Stimulated activated CD8-positive, alpha-beta memory T cell treated with anti-CD3 and anti-CD28 coated beads, Interleukin-12 subunit alpha, Interleukin-12 subunit beta, amount 100 ng/mL, for 4 hours (primary cell): Measurements from ENCODE around the gene MTREX.

Experiments used
- DNase-seq: peaks from one replicate; pipeline ENCODE4 v3.0.0-alpha.2; 2020; ENCODE audit warnings: low read depth

MTREX gene

DNA sequence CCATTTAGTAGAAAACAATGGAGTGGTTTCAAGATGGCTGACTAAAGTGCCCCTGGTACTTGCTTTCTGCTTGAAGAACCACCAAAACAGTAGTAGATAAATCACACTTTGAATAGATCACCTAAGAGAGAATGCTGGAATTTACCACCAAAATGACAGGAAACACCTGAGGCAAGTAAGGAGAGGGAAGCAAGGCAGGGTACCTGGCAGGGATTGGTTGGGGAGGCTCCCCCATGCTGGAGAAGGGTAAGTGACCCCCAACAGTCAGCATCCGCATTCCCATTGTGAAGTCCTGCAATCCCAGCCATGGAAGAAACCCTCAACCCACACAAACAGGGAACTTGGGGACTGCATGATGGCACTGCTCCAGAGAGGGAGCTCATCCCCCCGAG is 121.4 kb downstream of the MTREX start:
- DNase-seq: no peak

DNA sequence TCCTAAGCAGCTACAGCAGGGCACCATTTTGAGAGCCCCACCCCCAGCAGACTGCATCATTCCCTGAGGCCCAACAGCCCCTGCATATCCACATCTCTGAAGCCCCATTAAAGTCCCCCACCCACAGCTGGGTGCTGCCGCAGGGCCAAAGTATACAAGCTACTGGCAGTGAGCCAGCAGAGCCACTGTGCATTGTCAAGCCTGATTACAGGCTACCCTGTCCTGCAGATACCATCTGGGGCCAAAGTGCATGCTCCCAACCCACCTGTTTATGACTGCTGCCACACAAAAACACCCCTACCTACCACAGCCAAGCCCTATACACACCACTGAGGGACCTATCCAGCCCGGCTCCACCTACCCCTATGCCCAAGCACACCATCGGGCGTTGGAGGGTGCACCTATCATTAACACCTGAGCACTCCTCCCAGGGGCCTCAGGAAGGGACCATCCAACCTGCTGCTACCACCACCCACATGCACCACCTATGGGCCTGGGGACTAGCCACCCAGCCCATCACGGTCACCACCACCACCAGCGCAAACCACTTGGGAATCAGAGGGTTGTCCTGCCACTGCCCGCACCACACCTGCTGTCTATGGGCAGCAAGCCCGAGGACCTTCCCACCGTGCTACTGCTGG is 121.9 kb downstream of the MTREX start:
- no peak for DNase-seq

DNA sequence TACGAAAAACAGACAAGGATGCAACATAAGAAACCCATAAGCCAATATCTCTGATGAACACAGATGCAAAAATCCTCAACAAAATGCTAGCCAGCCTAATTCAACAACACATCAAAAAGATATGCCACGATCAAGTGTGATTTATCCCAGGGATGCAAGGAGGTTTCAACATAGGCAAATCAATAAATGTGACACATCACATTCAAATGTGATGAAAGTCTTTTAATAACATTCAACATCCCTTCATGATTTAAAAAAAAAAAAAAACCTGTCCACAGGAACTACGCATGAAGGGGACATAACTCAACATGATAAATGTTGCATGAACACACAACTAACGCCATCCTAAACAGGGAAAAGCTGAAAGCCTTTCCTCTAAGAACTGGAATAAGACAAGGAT is 124.8 kb downstream of the MTREX start:
- DNase-seq: no peak

DNA sequence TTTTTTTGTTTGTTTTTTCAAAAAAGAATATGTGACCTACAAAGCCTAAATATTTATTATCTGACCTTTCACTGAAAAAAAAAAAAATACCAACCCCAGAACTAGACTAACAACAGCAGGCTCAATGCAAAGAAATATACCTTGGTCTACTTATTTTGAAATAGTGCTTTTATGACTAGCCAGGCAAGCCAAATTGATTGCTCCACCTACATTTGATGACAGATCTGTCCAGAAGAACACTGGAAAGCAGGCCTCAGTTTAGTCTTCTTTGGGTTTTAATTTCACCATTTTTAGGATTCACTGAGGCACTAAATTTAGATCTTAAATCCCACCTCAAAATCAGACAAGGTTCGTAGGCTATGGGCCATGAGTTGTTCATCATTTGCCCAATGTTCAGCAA is 129.7 kb downstream of the MTREX start:
- DNase-seq: no peak

DNA sequence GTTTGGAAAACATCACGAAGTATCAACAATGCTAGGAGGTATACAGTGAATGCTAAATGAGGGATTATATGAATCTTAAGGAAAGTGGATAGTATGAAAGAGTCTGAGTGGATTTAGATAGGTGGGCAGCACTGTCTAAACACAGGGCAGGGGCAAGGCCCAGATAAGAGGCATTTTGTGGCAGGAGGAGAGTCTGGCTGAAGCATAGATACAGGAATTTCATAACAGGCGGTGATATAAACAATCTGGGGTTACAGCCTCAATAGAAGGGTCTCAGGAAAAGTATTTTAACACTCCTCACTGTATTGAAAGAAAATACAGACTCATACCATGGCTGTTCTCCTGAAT is 130.0 kb downstream of the MTREX start:
- DNase-seq: no peak

DNA sequence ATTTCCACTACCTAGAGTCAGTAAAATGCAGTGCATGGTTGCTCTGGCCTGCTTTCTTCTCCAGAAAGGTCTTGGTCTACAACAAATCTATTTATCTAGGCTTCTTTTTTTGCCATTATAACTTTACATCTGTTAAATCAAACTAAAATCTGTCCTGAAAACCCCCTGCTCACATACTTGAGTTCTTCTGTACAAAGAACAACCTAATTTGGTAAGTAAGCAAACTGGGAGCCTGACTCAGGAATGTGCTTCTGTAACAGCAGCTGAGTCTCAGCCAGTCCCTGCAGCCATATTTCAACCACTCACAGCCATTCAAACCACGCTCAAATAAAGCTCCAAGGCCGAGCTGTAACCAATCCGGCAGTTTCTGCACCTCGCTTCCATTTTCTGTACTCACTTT is 131.2 kb downstream of the MTREX start:
- DNase-seq: no peak

DNA sequence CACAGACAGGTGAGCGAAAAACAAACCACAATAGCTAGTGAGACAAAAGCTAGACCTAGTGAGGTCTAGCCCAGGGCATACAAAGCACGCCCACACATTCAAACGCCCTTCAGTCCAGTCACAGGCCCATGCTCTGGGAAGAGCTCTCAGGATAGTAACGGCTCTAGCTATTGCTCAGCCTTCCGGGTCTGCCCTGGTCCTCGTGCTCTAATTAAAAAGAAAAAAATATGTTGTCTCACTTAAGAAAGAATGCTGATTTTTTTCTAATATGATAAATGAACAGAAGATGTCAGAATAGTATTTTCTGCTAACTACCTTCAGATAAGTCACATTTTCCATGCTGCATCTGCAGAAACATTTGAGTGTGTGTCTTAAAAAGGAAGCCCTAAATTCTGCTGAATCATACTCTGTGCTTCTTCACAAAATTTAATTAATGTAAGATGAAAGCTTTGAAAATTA is 132.4 kb downstream of the MTREX start:
- DNase-seq: no peak

DNA sequence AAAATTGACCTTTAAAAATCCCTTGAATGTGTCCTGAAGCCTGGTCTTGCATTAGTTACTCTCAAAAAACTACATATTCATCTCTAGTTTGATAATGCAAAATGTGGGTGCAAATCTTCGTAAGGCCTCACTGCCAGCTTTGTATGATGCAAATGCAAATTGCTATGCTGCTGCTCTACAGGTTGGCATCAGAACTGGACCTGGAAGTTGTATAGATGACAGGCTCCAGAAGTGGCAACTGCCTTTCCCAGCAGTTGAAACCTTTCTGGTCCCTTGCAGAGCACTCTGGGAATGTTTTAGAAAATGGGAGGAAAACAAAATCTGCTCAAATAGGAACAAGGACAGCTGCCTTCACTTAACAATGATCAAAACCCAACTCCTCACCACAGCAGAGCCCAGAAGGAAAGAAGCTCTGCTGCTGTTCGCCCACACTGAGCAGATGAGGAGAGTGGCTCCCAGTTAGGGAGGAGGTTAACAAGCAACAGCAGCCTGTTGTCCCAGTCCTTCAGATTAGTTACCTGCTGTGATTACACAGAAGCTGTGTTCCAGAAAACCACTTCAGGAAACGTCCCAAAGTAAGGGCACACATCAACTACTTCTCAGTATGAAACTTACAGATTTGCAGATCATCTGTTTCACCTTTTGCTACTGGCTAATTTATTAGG is 133.4 kb downstream of the MTREX start:
- no peak for DNase-seq

DNA sequence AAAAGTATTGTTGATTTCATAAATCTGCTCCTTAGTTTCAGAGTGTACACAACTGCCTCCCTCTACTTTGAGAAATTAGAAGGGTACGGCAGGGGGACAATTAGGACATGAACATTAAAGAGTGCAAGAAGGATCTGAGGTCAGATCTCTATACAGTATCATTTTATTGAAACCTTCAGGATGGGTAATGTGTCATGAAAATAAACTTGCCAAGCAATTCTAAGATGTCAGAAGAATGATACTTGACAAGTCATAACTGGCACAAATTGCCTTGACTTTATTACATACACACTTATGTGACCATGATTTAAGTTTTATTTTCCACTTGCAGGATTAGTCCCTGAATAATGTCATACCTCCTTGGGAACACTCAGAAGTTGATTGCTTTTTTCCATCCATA is 134.2 kb downstream of the MTREX start:
- no peak for DNase-seq

DNA sequence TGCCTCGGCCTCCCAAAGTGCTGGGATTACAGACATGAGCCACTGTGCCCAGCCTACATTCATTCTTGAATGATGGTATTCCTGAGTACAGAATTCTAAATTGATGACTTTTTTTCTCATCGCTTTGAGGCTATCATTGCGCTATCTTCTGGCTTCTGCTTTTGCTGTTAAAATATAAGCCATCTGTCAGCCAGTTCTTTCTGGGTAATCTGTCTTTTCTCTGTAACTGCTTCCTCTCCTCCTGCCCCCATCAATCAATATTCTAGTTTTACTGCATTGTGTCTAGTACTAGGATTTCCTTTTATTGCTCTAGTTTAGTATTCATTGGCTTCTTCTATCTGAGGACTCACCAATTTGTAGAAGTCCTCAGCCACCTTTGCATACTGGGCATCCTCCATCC is 138.0 kb downstream of the MTREX start:
- DNase-seq: no peak

DNA sequence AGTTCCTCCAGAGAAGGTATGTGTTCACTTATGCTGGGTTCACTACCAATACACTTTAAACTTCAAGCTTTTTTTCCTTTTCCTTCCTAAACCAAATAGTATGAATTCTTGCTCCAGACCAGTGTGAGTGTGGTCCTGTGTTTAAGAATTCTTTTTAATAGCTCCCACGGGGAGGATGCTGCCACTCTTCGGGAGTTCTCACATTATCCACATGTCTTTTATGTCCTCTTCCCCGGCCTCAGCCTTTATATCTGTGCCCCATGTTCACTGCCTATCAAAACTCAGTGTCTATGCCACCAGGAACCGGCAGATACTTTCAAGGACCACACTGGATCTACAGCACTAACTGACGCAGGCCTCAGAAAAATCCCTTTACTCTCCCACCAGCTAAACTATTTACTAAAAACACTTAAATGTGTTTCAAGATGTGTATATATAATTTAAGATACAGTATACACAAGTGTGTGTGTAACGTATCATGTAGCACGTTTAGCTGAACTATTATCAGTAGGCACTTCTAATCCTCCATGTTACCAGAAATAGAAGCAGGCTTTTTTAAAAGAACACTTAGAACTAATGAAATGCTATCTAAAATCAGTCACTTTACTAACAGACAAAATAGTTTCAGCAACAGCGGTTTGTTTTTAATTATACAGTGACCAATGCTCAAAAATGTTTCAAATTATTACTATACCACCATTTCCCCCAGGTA is 139.0 kb downstream of the MTREX start:
- DNase-seq: no peak

DNA sequence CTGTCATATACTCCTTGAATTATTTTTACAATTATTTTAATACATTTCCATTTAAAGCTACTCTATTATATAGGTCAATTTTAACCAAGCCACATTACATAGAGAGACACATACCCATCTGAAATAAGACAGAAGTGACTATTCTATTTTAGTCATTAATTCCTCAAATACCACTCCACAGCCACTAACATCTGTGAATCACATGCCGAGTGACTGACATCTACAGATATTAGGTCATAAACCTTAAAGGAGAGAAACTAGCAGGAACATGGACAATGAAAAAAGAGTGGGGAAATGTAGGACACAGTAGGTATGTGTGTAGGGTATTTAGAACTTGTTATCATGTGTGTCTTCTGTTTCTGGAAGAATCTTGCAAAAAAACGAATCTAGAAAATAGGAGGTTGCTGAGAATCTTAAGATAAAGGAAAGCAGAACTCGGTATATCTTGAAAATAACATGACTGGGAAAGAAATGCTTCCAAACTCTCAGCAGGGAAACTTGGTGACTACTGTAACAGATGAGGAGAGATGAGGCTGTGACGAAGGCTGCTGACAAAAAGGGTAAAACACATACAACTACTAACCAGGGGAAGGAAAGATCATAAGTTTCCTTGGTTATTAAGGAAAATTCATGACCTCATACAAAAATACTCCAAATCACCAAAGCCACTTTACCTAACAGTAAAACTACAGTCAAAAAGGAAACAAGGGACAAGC is 142.4 kb downstream of the MTREX start:
- no peak for DNase-seq

DNA sequence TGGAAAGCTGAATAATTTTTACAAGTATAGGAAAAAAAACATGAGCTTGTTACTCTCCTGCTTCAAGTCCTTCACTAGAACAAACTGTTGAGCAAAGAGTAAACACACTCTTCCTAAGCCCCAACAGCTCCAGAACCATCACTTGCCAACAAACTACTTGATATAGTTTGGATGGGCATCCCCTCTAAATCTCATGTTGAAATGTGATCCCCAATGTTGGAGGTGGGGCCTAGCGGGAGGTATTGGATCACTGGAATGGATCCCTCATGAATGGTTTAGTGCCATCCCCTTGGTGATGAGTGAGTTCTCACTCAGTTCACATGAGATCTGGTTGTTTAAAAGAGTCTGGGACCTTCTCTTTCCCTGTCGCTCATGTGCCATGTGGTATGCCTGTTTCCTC is 144.2 kb downstream of the MTREX start:
- no peak for DNase-seq

DNA sequence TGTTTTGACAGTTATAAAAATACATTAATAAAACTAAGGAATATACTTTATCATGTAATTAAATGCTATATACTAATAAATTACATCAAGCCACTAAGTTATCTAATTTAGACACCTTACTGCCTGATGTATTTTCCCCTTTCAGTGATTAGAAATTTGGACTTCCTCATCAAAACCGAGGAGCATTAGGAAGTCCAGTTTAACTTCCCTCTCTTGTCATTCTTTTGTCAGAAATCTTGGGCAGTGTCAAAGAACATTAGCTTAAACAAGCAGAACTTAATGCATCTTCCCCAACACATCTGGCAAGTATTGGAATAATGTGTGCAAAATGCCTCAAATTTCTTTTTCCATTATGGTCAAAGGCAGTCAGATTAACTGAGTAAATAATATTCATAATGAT is 145.4 kb downstream of the MTREX start:
- no peak for DNase-seq

DNA sequence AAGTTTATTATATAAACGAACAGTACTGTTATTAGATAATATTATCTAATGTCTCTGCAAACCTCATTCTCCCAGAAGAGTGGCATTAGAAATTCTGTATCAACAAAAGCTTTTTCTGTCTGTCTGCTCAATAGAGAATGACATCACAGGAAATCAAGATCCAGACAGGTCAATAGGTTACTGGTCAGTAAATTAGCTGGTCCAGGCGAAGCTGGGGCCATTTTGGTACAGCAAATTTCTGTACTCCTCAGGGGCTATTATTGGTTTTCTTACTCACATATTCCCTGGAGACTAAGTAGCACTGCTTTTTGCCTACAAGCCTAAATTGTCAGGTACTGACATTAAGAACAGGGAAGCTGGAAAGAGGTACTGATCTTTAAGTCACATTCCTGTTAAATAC is 146.5 kb downstream of the MTREX start:
- DNase-seq: no peak

DNA sequence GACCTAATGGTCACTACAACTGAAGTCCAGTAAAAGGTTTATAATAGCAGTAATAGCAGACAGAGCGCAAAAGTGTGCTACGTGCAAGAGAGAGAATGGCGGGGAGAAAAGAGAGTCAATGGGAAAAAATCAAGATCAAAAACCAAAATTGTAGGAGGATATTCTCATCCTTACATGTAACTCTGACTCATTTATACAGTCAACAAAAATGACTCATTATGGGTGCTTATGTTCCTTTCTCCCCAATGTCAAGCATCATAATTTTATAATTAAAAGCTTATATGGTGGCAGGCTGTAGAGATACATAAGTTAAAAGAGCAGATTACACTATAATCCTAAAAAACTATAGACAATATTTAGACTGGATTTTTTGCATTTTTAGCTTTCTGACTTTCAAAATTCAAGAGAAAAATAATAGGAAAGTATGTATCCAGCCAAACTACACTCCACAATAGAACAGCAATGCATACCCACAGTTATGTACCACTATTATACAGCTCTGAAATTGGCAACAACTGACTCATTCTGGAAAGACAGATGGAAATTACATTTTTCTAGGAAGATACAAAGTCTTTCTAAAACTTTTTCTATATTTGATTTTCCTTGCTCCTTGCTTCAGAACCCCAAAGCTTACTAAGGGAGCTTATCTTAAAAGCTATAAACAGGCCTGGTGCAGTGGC is 148.6 kb downstream of the MTREX start:
- DNase-seq: no peak

DNA sequence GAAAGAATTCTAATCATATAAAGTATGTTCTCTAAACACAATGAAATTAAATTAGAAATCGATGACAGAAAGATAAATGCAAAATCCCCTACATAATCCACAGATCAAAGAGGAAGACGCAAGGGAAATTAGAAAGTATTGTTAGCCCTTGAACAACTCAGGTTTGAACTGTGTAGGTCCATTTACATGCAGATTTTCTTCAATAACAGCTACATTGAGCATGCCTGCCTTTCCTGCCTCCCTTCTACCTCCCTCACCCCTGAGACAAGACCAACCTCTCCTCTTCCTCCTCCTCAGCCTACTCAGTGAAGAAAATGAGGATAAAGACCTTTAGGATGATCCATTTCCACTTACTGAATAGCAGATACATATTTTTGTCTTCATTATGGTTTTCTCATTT is 151.8 kb downstream of the MTREX start:
- DNase-seq: no peak

DNA sequence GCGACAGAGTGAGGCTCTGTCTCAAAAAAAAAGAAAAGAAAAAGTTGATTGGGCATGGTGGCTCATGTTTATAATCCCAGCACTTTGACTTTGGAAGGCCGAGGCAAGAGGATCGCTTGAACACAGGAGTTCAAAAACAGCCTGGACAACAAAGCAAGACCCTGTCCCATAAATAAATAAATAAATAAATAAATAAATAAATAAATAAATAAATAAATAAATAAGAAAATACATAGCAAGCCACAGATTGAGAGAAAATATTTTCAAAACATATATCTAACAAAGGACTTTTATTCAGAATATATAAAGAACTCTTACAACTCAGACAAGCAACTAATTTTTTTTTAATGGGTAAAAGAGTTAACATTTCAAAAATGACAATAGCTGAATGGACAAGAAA is 155.8 kb downstream of the MTREX start:
- no peak for DNase-seq

DNA sequence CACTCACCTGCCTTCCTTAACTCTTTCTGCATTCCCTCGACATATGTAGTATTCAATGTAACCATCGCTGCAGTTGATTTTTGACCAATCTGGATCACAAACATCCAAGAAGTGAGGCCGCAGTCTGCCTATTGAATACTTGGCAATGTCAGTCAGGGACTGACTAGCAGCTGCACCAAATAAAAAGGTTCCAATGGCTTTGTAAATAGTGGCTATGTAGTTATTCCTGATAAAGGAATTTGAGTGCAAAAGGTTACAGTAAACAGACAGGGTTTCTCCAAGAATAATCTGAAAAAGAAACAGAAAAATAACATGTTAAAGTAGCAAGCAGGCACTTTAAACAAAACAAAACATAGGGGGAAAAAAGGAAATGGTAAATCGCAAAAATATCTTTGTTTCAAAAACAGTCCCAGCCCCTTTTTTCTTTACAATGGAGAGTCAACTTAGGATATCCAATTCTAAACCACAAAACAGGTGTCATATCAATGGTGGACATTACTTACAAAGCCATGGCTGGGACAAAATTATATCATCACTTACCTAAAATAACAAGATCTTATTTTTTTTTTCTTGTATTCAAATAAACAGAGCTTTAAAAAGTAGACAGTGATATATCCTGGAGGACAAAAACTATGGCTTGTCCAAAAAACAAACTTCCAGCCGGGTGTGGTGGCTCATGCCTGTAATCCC is 160.2 kb downstream of the MTREX start:
- no peak for DNase-seq

DNA sequence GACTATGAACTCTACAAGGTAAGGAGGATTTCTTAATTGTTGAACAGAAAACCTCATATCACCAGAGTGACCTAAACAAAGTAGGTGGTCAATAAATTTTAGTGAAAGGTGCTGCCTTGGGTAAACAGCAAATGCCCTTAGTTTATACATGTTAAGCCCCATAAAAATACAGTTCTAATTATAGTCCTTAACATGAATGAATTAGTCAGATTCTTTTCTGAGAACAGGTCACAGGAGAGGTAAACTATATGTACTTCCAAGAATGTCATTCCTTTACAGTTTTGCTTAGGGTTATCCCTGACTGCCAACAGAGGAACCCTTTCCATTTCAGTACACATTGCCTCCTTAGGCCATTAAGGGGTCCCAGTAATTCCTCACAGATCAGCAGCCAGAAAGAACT is 162.1 kb downstream of the MTREX start:
- DNase-seq: no peak

DNA sequence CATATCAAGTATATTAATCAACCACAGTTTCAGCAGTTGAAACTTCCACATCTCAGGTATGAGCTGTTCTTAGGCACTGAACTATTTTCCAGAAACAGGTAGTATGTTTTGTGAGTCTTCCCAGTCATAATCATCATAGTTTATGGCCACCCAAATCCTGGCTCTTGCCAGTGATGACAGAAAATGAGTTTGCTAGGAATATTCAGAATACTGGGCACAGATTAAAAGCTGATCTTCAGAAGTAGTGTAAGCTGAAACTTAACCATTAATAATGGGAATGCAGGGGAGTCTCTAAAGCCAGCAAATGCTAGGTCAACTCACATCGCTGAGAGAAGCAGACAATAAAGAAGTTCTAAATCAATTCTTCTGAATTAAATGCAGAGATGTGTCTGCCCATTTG is 162.5 kb downstream of the MTREX start:
- DNase-seq: no peak

DNA sequence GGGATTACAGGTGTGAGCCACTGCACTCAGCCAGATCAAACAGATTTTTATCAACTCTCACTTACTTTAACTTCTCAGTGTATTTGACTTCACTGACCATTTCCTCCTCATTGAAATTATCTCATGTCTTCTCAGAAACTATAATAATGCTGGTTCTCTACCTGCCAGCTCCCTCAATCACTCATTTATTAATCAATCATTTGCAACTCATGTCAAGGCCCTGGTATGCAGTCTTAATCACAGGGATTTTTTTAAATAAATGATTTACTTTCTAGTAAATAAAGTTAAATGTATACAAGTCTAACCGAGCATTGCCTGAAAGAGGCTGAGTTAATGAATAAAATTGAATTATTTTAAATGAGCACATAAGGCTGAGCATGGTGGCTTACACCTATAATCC is 163.7 kb downstream of the MTREX start:
- DNase-seq: no peak
